HFF-Myc (cell line): Measurements from ENCODE around the gene SCFD2.

Experiments
- DNase-seq: peaks from one replicate; pipeline ENCODE4 v3.0.0-alpha.2; 2011; ENCODE audit warnings: low read depth; ENCODE audit errors: extremely low read depth
- H3K4me3 ChIP-seq: replicated peaks from 2 replicates; pipeline ENCODE4 v1.5.1; 2011; ENCODE audit warnings: low read depth, mild to moderate bottlenecking, control low read depth, low read length
- TF ChIP-seq, protein P1 (sequence below): IDR thresholded peaks from 2 replicates; pipeline ENCODE4 v1.5.1; 2012; ENCODE audit warnings: mild to moderate bottlenecking, low read depth, low read length, control low read depth; ENCODE audit errors: missing control alignments

The SCFD2 gene

DNA sequence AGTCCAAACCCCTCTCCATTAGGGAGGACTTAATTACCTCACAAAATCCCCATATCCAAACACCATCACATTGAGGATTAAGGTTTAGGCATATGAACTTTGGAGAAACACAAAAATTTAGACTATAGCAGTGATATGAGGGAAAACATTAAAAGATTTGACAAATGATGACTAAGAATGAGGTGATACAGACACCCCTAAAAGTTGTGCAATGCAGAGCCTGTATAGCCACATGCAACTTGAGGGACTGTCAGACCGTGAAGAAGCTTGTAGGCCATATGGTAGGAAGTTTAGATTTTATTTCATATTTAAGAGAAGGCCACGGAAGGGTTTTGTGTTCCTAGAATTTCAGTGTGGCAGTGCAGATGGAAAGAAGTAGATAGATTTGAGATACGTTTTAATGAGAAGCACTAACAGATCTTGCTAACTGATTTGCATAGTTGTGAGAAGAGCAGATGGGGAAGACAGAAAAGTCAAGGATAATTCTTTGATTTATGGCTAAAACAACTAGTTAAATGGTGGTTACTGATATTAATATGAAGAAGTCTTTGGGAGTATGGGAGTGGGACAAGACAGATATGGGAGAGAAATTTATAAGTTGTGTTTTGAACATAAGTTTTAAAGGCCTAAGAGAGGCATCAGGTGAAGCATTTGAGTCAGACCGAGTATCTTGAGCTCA is 6.1 kb upstream of the SCFD2 start:
- TF ChIP-seq, protein P1, sequence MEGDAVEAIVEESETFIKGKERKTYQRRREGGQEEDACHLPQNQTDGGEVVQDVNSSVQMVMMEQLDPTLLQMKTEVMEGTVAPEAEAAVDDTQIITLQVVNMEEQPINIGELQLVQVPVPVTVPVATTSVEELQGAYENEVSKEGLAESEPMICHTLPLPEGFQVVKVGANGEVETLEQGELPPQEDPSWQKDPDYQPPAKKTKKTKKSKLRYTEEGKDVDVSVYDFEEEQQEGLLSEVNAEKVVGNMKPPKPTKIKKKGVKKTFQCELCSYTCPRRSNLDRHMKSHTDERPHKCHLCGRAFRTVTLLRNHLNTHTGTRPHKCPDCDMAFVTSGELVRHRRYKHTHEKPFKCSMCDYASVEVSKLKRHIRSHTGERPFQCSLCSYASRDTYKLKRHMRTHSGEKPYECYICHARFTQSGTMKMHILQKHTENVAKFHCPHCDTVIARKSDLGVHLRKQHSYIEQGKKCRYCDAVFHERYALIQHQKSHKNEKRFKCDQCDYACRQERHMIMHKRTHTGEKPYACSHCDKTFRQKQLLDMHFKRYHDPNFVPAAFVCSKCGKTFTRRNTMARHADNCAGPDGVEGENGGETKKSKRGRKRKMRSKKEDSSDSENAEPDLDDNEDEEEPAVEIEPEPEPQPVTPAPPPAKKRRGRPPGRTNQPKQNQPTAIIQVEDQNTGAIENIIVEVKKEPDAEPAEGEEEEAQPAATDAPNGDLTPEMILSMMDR = no peak
- DNase-seq = no peak

DNA sequence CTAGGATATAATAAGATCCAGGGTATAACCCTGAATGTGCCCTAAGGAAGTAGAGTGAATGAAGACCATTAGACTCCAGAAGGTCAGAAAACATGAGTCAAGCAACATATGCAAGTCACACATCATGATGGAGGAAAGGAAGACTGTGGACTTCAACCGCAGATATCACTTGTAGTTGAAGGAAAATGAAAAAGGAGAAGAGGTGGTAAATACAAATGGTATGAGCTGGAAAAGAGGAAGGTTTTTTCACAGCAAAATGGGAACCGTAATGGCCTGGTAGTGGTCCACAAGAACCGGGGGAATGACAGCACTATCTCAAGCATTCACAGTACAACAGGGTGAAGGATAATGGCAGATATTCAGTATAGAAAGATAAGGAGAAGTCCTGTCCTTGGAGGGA is 5.2 kb upstream of the SCFD2 start:
- no peak for DNase-seq
- no peak overlapping the region for H3K4me3 ChIP-seq
- TF ChIP-seq, protein P1 = no peak

More for the DNA sequence above, 6.1 kb upstream of the SCFD2 start:
- H3K4me3 ChIP-seq = no peak overlapping the region

DNA sequence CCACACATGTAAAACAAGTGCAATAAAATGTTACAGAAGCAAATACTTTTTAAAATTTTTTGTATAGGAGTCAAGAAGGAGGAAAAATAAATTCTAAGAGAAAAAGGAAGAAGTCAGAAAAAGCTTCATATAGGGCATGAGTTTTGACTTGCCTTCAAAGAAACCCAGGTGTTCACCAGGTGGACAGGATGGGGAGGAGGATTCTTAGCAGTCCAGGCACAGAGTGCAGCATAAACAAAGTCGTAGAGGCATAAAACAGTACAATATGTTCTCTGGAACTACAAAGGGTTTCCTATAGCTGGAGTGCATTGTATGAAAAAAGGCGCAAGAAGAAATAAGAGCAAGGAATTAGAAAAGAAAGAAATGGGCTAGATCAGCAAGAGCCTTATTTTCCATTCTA is 1.9 kb upstream of the SCFD2 start:
- no peak overlapping the region for H3K4me3 ChIP-seq
- TF ChIP-seq, protein P1 = no peak
- DNase-seq = no peak

DNA sequence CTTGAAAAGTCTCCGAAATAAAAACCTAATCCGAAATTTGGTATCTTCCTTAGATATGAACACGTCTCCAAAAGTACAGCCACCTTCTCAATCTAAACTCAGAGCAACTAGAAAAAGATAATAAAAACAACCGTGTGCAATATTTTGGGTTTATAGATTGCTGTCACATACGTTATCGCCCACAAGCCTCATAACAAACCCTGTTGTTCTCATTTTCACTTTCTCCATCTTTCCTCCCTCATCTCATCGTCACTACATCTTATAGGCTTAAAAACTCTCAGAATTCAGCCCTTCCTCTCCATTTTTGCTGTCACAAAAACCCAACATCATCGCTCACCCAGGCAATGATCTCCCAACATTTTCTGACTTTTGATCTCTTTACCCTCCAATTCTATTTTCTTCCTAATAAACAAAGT is 448 bp upstream of the SCFD2 start:
- peak overlapping the region; percentile 96 for H3K4me3 ChIP-seq
- DNase-seq = no peak
- TF ChIP-seq, protein P1 = no peak

DNA sequence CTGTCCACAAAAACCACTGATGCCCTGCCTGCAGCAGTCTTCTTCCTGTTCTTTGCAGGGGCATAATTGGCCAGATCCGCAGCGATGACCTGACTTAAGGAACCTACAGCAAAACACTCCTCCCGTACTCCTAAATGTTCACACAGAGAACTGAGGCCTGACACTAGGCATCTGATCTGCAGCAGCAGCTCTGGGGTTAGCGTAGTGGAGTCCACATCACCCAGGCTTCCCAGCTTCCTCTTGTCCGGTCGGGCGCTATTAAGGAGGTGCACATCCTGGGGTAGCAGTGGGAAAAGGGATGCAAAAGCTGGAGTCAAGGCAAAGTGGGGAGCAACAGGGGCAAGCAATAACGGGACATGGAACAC is 758 bp downstream of the SCFD2 start:
- H3K4me3 ChIP-seq = peak overlapping the region; percentile 96
- DNase-seq = no peak
- TF ChIP-seq, protein P1 = no peak

DNA sequence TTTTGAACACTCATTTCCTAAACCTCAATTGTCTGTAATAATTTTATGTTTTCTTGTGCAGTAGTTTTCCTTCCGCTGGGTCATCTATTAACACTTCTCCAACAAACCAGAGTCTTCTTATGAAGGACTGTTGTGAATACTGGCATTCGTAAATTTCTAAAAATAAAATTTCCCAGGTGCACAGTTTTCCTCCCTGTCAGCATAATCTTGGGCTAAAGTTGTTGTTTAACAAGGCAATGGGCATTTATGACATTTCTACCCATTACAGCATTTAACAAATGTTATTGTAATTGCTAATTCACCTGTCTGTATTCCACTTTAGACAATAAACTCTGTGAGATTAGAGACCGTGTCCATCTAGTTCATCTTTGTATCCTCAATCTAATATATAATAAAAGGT is 1.2 kb downstream of the SCFD2 start:
- no peak for DNase-seq
- H3K4me3 ChIP-seq = peak overlapping the region; percentile 96
- TF ChIP-seq, protein P1 = no peak

DNA sequence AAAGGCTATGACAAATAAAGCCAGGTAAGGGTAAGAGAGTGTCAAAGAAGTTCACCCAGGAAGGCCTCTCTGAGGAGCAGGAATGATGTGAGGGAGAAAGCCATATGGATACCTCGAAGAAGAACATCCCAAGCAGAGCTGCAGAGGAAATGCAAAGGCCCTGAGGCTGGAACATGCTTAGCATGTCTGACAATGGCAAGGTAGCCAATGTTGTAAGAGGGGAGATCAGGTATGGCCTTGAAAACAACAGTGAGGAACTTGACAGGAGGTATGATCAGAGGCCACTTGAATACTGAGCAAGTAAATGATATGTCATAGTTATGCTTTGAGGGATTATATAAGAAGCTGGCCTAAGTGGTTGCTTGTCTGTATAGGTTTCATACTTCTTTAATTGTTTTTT is 3.8 kb downstream of the SCFD2 start:
- TF ChIP-seq, protein P1 = no peak
- peak overlapping the region; percentile 96 for H3K4me3 ChIP-seq
- no peak for DNase-seq
